Sciatic nerve (tissue), 1 donor: Measurements from ENCODE around the gene PSMD13. TPM values are rescaled to one million over a fixed set of nuclear protein-coding genes. Genes with fewer than 3 reads are reported as not detected.

Experiments
- total RNA-seq: library from RNA; stranded (reverse); fragmentation: NEBNext Ultra II Directional; extraction: Animal tissue kit (Norgen Biotek cat#: 25700); gene quantifications from one replicate; pipeline ENCODE4 v1.2.1, GENCODE V29; 2021
- donor health status: DM: no; HTN: no; CAD: no.

PSMD13 gene
- total RNA-seq, 1 donor from 2014 or later = 79.4 TPM

Other genes with a start within 250 kb of the PSMD13 start
- gene SCGB1C1, start 43.9 kb upstream of the PSMD13 start, total RNA-seq = not detected
- 48.1 TPM for gene BET1L, start 29.6 kb upstream of the PSMD13 start, total RNA-seq
- 74.7 TPM for gene RIC8A, start 29.3 kb upstream of the PSMD13 start, total RNA-seq
- gene SIRT3, start 634 bp upstream of the PSMD13 start, total RNA-seq = 21.7 TPM
- gene NLRP6, start 41.4 kb downstream of the PSMD13 start, total RNA-seq = 0.36 TPM
- gene PGGHG, start 52.1 kb downstream of the PSMD13 start, total RNA-seq = 60.3 TPM
- not detected for gene IFITM5, start 62.5 kb downstream of the PSMD13 start, total RNA-seq
- 853 TPM for gene IFITM2, start 70.8 kb downstream of the PSMD13 start, total RNA-seq
- gene IFITM1, start 77.1 kb downstream of the PSMD13 start, total RNA-seq = 344 TPM
- 1,044 TPM for gene IFITM3, start 83.9 kb downstream of the PSMD13 start, total RNA-seq
- 32.2 TPM for gene B4GALNT4, start 132.5 kb downstream of the PSMD13 start, total RNA-seq
- gene PKP3, start 157.2 kb downstream of the PSMD13 start, total RNA-seq = 0.49 TPM
- gene SIGIRR, start 178.0 kb downstream of the PSMD13 start, total RNA-seq = 51.6 TPM
- gene ANO9, start 205.0 kb downstream of the PSMD13 start, total RNA-seq = 0.98 TPM
- 33.1 TPM for gene PTDSS2, start 213.3 kb downstream of the PSMD13 start, total RNA-seq